ENCODE data around the gene STIM2. TPM values are rescaled to one million over a fixed set of nuclear protein-coding genes. Genes with fewer than 3 reads are reported as not detected.

STIM2 gene
- total and polyA plus RNA-seq, 9 of the 15 experiments (the other 6 are each of a cell fraction or from before 2014, with no cell fraction given) = 7.2 to 26.8 (median 15.4) TPM

DNA sequence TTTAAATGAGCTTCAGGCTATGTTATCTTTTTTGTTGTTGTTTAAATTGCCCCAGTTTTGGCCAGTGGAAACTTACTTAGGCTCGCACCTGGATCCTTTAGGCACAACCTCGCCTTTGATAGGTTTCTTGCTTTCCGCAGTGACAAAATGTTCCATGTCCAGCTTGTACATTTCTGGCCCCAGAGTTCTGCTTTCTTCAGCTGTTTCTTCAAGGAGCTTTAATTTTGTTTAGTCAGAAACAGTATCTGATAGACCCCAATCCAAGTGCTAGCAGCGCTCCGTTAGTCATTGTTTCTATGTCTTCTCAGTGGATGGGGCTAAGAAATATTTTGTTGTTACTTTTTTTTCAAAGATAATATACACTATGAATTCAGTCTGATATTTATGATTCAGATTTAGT is 82.8 kb downstream of the STIM2 start:
- Histone ChIP-seq H4K20me1 (replicated peaks; ENCODE audit: control insufficient read depth, insufficient read depth, low read length) (no peaks in the 10 kb centered on the region), H3K9me3 (replicated peaks; ENCODE audit: control insufficient read depth, insufficient read depth, low read depth, low read length) (no peaks in the 10 kb centered on the region), H3K27me3 (ENCODE audit: control insufficient read depth in 2 of 2, insufficient read depth in 2 of 2, low read length in 2 of 2) (no peaks in the 10 kb centered on the region), H3K4me1 (replicated peaks in 1 of 2; ENCODE audit: control insufficient read depth in 2 of 2, insufficient read depth in 2 of 2, low read length in 2 of 2) (peaks cover 0 to 13% of the 10 kb centered on the region in 2 experiments; a peak in 4 of 5 replicates), H3K27ac (ENCODE audit: extremely low read depth, low read depth, low read length) (no peak overlapping the region), H3K4me2 (ENCODE audit: insufficient read depth, low read length) (no peak overlapping the region), H3K4me3 (no peak overlapping the region), H3K79me2 (ENCODE audit: control insufficient read depth, insufficient read depth, low read length) (no peaks in the 10 kb centered on the region), H3K9me1 (ENCODE audit: control insufficient read depth, insufficient read depth, low read length) (no peaks in the 10 kb centered on the region), H2AFZ (ENCODE audit: low read depth, low read length) (no peak overlapping the region), H3K36me3 (ENCODE audit: control insufficient read depth, insufficient read depth, low read length) (no peaks in the 10 kb centered on the region), H3K9ac (ENCODE audit: insufficient read depth in 1 of 2, low read depth in 2 of 2, low read length in 2 of 2) (no peak overlapping the region)
- CTCF ChIA-PET (ENCODE audit: low intra/inter-chr PET ratio) = no interaction called here
- intact Hi-C loops (cut with micrococcal nuclease) = no loop called here
- DNase-seq (ENCODE audit: extremely low read depth in 1 of 4, low spot score in 3 of 4) (no peak), ATAC-seq (no peak), FAIRE-seq (no peak)
- in situ Hi-C loops (cut with MboI) = no loop called here
- POLR2A ChIA-PET = interaction anchor here (1.0 kb wide), 1 partner anchor 9 kb away, joined by 3 read pairs; no protein-coding TSS in a partner anchor
- no TSS peak for BruUV-seq (replicated peaks)
- WGBS (ENCODE audit: insufficient coverage, low coverage, missing lambda C conversion rate) = 95% methylated on average over 5 of the region's 5 CpGs
- TF ChIP-seq HDAC1 (IDR thresholded peaks at IDR 0.05) (no peak), ZNF12 (CRISPR knock-in tag; IDR thresholded peaks at IDR 0.05) (no peak), TAL1 (IDR thresholded peaks at IDR 0.05) (no peak), HBP1 (CRISPR knock-in tag; IDR thresholded peaks at IDR 0.05) (no peak), ZFPM2 (CRISPR knock-in tag; IDR thresholded peaks at IDR 0.05) (no peak), CBFB (CRISPR knock-in tag; IDR thresholded peaks at IDR 0.05) (no peak), C11orf30 (IDR thresholded peaks at IDR 0.05; ENCODE audit: low read depth) (no peak)
- TF ChIP-seq, protein P1, sequence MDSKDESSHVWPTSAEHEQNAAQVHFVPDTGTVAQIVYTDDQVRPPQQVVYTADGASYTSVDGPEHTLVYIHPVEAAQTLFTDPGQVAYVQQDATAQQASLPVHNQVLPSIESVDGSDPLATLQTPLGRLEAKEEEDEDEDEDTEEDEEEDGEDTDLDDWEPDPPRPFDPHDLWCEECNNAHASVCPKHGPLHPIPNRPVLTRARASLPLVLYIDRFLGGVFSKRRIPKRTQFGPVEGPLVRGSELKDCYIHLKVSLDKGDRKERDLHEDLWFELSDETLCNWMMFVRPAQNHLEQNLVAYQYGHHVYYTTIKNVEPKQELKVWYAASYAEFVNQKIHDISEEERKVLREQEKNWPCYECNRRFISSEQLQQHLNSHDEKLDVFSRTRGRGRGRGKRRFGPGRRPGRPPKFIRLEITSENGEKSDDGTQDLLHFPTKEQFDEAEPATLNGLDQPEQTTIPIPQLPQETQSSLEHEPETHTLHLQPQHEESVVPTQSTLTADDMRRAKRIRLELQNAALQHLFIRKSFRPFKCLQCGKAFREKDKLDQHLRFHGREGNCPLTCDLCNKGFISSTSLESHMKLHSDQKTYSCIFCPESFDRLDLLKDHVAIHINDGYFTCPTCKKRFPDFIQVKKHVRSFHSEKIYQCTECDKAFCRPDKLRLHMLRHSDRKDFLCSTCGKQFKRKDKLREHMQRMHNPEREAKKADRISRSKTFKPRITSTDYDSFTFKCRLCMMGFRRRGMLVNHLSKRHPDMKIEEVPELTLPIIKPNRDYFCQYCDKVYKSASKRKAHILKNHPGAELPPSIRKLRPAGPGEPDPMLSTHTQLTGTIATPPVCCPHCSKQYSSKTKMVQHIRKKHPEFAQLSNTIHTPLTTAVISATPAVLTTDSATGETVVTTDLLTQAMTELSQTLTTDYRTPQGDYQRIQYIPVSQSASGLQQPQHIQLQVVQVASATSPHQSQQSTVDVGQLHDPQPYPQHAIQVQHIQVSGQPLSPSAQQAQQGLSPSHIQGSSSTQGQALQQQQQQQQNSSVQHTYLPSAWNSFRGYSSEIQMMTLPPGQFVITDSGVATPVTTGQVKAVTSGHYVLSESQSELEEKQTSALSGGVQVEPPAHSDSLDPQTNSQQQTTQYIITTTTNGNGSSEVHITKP (IDR thresholded peaks at IDR 0.05; ENCODE audit: partially characterized antibody) = no peak
- TF ChIP-seq, protein P2, sequence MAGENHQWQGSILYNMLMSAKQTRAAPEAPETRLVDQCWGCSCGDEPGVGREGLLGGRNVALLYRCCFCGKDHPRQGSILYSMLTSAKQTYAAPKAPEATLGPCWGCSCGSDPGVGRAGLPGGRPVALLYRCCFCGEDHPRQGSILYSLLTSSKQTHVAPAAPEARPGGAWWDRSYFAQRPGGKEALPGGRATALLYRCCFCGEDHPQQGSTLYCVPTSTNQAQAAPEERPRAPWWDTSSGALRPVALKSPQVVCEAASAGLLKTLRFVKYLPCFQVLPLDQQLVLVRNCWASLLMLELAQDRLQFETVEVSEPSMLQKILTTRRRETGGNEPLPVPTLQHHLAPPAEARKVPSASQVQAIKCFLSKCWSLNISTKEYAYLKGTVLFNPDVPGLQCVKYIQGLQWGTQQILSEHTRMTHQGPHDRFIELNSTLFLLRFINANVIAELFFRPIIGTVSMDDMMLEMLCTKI (IDR thresholded peaks at IDR 0.05; ENCODE audit: partially characterized antibody) = no peak
- TF ChIP-seq, protein P3, sequence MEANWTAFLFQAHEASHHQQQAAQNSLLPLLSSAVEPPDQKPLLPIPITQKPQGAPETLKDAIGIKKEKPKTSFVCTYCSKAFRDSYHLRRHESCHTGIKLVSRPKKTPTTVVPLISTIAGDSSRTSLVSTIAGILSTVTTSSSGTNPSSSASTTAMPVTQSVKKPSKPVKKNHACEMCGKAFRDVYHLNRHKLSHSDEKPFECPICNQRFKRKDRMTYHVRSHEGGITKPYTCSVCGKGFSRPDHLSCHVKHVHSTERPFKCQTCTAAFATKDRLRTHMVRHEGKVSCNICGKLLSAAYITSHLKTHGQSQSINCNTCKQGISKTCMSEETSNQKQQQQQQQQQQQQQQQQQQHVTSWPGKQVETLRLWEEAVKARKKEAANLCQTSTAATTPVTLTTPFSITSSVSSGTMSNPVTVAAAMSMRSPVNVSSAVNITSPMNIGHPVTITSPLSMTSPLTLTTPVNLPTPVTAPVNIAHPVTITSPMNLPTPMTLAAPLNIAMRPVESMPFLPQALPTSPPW (CRISPR knock-in tag; IDR thresholded peaks at IDR 0.05) = no peak

Measured in K562 (cell line).